ENCODE results near the gene INSYN2A.

INSYN2A gene

GRCh38 chr10:127210936-127211466, 14.6 kb upstream of the INSYN2A start:
- Histone ChIP-seq H3K9ac (ENCODE audit: low read depth, low read length) (no peak overlapping the region), H3K9me3 (ENCODE audit: control insufficient read depth, insufficient read depth, low read length) (no peaks in the 10 kb centered on the region), H3K36me3 (ENCODE audit: insufficient read depth, low read length) (no peaks in the 10 kb centered on the region), H3K4me1 (ENCODE audit: insufficient read depth, low read length) (peaks cover 7% of the 10 kb centered on the region; the same call in 1 of the 2 replicates)

DNA sequence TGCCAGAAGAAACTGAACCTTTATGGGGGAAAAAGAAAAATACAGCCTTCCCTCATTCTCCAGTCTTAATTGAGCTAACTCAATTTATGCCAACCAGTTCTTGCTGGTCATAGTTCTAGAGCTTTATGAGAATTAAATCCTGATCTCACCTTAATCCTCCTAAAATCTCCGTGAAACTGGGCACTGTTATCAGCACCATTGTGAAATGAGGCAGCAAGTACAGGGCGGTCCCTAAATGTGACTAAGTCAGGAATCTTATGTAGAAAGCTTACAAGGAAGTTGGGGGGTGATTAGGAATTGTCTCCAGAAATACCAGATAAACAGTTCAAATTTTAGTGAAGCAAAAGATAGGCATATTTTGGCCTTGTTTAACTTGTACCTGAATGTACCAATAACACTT, 10.7 kb upstream of the INSYN2A start:
- H3K4me1 ChIP-seq (ENCODE audit: insufficient read depth, low read length) = peaks cover 6% of the 10 kb centered on the region; the same call in 1 of the 2 replicates
- no peaks in the 10 kb centered on the region for H3K9me3 ChIP-seq (ENCODE audit: control insufficient read depth, insufficient read depth, low read length)
- no peaks in the 10 kb centered on the region for H3K36me3 ChIP-seq (ENCODE audit: insufficient read depth, low read length)
- H3K9ac ChIP-seq (ENCODE audit: low read depth, low read length) = no peak overlapping the region

DNA sequence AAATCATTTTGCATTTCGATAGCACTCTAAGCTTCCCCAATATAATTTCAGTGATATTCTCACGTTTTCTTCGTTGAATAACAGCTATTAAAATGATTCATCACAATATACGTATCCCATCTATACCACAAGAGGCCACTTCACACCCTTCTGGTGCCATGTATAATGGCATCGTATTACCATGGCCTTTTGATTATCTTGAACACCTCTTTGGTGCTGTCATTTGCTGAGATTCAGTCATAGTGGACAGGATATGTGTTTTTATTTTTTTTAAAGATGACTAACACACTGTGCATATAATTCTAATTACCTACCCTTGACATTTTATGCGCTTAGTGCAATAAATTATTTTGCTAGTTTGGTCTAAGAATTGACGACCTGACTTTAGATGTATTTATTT, 6.7 kb upstream of the INSYN2A start:
- Histone ChIP-seq H3K9ac (ENCODE audit: low read depth, low read length) (no peak overlapping the region), H3K36me3 (ENCODE audit: insufficient read depth, low read length) (no peaks in the 10 kb centered on the region; the same call in 1 of the 2 replicates), H3K9me3 (ENCODE audit: control insufficient read depth, insufficient read depth, low read length) (no peaks in the 10 kb centered on the region), H3K4me1 (ENCODE audit: insufficient read depth, low read length) (no peaks in the 10 kb centered on the region)

DNA sequence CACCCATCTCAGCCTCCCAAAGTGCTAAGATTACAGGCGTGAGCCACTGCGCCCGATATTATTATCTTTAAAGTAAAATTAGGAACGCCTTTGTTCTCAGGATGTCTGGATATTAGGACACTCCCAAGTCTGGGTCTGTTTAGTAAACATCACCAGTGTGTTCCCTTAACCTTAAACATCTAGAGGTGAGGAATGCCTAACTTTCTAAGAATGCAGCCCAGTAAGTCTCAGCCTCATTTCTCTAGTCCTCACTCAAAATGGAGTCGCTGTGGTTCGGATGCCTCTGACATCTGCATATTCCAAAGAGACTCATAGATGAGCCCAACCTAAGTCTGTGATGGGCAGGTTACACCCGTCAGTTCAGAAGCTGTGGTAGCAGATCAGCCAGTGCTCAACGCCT, 4.3 kb upstream of the INSYN2A start:
- Histone ChIP-seq H3K36me3 (ENCODE audit: insufficient read depth, low read length) (no peaks in the 10 kb centered on the region; the same call in 1 of the 2 replicates), H3K4me1 (ENCODE audit: insufficient read depth, low read length) (peaks cover 4% of the 10 kb centered on the region; the same call in 1 of the 2 replicates), H3K9me3 (ENCODE audit: control insufficient read depth, insufficient read depth, low read length) (no peaks in the 10 kb centered on the region), H3K9ac (ENCODE audit: low read depth, low read length) (no peak overlapping the region)

DNA sequence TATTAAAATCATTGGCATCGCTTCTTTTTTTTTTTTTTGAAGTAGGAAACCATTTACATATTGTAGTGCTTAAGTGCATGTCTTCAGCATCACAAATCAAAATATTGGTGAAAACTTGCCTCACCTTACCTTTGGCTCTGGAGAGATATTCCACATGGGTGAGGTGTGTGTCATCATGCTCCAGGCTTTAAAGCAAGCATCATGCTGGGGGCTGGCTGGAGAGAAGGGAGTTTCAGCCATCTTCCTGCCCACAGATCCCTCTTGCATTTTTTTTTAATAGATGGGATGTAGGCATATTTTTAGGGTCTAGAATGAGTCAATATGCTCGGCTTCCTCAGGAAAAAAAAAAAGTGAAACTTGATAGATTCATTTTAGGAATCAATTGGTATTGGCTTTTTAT, 2.3 kb upstream of the INSYN2A start:
- H3K9ac ChIP-seq (ENCODE audit: low read depth, low read length) = no peak overlapping the region
- no peaks in the 10 kb centered on the region; the same call in 1 of the 2 replicates for H3K36me3 ChIP-seq (ENCODE audit: insufficient read depth, low read length)
- no peaks in the 10 kb centered on the region for H3K9me3 ChIP-seq (ENCODE audit: control insufficient read depth, insufficient read depth, low read length)
- H3K4me1 ChIP-seq (ENCODE audit: insufficient read depth, low read length) = peaks cover 4% of the 10 kb centered on the region; the same call in 1 of the 2 replicates

DNA sequence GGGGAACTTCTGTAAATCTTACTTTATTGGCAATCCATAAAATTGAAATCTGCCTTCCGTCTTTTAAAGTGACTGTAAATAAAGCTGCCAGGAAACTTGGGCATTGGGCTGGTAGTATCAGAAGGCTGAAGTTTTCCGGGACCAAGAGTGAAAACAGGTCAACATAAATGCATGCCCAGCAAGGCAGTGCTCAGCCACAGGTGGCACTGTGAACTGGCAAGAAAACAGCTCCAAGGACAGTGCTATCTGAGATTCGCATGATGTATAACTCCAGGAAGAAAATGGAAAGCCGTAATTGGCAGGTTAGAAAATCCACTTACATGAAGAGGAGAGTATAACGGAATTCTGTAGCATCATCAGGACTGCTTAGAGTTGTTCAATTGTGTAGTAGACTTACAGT, 1.9 kb upstream of the INSYN2A start:
- no peaks in the 10 kb centered on the region for H3K9me3 ChIP-seq (ENCODE audit: control insufficient read depth, insufficient read depth, low read length)

GRCh38 chr10:127197154-127197432, 702 bp upstream of the INSYN2A start:
- Histone ChIP-seq H3K4me1 (ENCODE audit: insufficient read depth, low read length) (peaks cover 4% of the 10 kb centered on the region; the same call in 1 of the 2 replicates), H3K9ac (ENCODE audit: low read depth, low read length) (peak overlapping the region; percentile 44; the same call in 1 of the 2 replicates), H3K9me3 (ENCODE audit: control insufficient read depth, insufficient read depth, low read length) (no peaks in the 10 kb centered on the region), H3K36me3 (ENCODE audit: insufficient read depth, low read length) (no peaks in the 10 kb centered on the region; the same call in 1 of the 2 replicates)

More for the DNA sequence above, 1.9 kb upstream of the INSYN2A start:
- H3K36me3 ChIP-seq (ENCODE audit: insufficient read depth, low read length) = no peaks in the 10 kb centered on the region; the same call in 1 of the 2 replicates
- H3K4me1 ChIP-seq (ENCODE audit: insufficient read depth, low read length) = peaks cover 4% of the 10 kb centered on the region; the same call in 1 of the 2 replicates
- no peak overlapping the region for H3K9ac ChIP-seq (ENCODE audit: low read depth, low read length)

DNA sequence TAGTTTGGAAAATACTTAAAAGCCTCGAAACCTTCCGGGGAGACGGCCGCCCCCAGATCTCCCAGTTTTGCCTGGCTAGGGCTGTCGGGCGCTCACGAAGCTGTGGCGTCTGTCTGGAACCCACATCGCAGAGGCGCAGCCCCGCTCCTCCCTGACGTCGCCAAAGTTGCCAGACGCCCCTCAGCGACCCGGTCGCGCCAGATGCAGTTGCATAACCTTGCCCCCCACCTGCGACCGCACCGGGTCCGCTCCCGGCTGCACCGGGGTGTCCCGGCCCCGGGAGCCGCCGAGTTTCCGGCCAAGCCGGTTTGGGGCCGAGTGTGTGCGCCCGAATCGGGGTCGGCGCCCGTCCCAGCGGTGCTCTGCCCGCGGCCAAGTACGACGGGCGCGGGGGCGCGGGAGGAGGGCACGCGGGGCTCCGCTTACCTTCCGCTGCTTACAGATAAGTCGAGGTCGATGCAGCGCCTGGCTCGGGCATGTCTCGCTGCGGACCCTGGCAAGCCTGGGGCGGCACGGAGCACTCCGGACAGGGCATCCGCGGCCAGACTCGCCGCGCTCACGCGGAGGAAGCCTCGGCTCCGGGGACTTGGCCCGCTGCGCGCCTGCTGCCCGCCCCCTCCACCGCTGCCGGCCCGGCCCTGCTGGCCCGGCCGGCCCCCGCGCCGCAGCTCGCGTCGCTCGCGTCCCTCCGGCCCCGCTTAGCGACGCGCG, 665 bp downstream of the INSYN2A start:
- peak overlapping the region; percentile 56 for H3K9ac ChIP-seq (ENCODE audit: low read depth, low read length)
- H3K36me3 ChIP-seq (ENCODE audit: insufficient read depth, low read length) = no peaks in the 10 kb centered on the region; the same call in 1 of the 2 replicates
- H3K4me1 ChIP-seq (ENCODE audit: insufficient read depth, low read length) = peaks cover 4% of the 10 kb centered on the region; the same call in 1 of the 2 replicates
- no peaks in the 10 kb centered on the region for H3K9me3 ChIP-seq (ENCODE audit: control insufficient read depth, insufficient read depth, low read length)

DNA sequence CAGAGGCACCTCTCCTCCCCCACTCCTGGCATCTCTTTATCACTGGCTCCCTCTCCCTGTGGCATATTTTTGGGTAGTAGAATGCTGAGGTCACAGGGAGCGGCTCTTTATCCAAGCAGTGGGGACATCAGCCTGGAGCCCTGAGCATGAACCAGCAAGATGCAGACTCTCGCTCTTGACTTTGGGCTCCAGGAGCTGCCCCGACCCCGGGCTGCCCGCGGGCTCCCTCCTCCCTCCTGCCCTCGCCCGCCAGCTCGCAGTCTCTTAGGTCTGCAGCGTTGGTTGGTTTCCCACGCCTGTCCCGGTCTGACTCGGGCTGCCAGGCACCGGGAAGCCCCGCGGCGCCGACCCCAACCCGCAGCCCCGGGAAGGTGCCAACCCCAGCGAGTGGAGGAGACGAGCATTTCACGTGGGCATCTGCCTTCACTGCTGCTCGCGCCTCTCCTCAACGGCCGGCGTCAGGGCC, 1.3 kb downstream of the INSYN2A start:
- peaks cover 4% of the 10 kb centered on the region; the same call in 1 of the 2 replicates for H3K4me1 ChIP-seq (ENCODE audit: insufficient read depth, low read length)
- no peaks in the 10 kb centered on the region for H3K9me3 ChIP-seq (ENCODE audit: control insufficient read depth, insufficient read depth, low read length)
- H3K36me3 ChIP-seq (ENCODE audit: insufficient read depth, low read length) = no peaks in the 10 kb centered on the region; the same call in 1 of the 2 replicates
- H3K9ac ChIP-seq (ENCODE audit: low read depth, low read length) = peak overlapping the region; percentile 56

- H3K36me3 ChIP-seq (ENCODE audit: insufficient read depth, low read length) = no peaks in the 10 kb centered on the region
- peak overlapping the region; percentile 56 for H3K9ac ChIP-seq (ENCODE audit: low read depth, low read length)
- H3K9me3 ChIP-seq (ENCODE audit: control insufficient read depth, insufficient read depth, low read length) = no peaks in the 10 kb centered on the region
- peaks cover 4% of the 10 kb centered on the region; the same call in 1 of the 2 replicates for H3K4me1 ChIP-seq (ENCODE audit: insufficient read depth, low read length)
These were observed 1.8 kb downstream of the INSYN2A start for GRCh38 chr10:127194599-127194998.

DNA sequence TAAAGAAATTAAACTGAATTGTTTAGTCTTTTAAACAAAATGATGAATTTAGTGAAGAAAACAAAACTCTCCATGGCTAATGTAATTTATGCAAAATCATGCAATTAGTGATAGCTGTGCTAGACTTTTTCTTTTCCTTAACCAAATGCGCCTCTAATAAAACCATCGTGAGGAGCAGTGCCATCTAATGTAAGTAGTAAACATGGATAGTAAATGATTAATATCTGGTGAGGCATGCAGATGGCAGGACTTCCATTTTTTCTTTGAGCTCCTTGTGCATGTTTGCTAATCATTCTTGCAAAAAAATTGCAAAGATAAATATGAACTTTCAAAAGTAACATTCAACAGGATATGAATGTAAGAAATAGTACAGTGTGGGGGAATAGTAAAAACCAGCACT, 2.3 kb downstream of the INSYN2A start:
- no peaks in the 10 kb centered on the region for H3K36me3 ChIP-seq (ENCODE audit: insufficient read depth, low read length)
- no peak overlapping the region; the same call in 1 of the 2 replicates for H3K9ac ChIP-seq (ENCODE audit: low read depth, low read length)
- no peaks in the 10 kb centered on the region for H3K9me3 ChIP-seq (ENCODE audit: control insufficient read depth, insufficient read depth, low read length)
- peaks cover 4% of the 10 kb centered on the region; the same call in 1 of the 2 replicates for H3K4me1 ChIP-seq (ENCODE audit: insufficient read depth, low read length)

GRCh38 chr10:127193125-127193524, 3.3 kb downstream of the INSYN2A start:
- no peaks in the 10 kb centered on the region for H3K9me3 ChIP-seq (ENCODE audit: control insufficient read depth, insufficient read depth, low read length)
- no peaks in the 10 kb centered on the region for H3K36me3 ChIP-seq (ENCODE audit: insufficient read depth, low read length)
- H3K9ac ChIP-seq (ENCODE audit: low read depth, low read length) = no peak overlapping the region
- H3K4me1 ChIP-seq (ENCODE audit: insufficient read depth, low read length) = peaks cover 4% of the 10 kb centered on the region; the same call in 1 of the 2 replicates

- H3K36me3 ChIP-seq (ENCODE audit: insufficient read depth, low read length) = no peaks in the 10 kb centered on the region
- H3K4me1 ChIP-seq (ENCODE audit: insufficient read depth, low read length) = no peaks in the 10 kb centered on the region
- no peaks in the 10 kb centered on the region for H3K9me3 ChIP-seq (ENCODE audit: control insufficient read depth, insufficient read depth, low read length)
- H3K9ac ChIP-seq (ENCODE audit: low read depth, low read length) = no peak overlapping the region
These were observed 6.0 kb downstream of the INSYN2A start for GRCh38 chr10:127190427-127190826.

DNA sequence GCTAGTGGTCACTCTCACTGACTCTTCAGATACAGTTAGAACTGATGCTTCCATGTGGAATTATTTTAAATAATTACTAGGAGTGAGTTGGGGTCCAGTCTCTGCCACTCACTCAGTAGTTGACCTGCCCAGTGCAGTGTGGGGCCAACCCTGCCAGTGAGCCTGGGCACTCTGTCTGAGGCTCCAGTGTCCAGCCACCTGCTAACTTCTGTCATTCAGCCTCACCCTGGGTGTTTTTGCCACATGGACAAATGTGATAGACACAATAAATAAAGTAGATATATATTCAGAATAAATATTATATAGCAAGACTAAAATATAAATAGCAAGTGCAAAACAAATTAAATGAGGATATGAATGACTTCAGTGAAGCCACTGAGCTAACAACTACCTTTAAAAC, 7.2 kb downstream of the INSYN2A start:
- Histone ChIP-seq H3K9ac (ENCODE audit: low read depth, low read length) (no peak overlapping the region), H3K9me3 (ENCODE audit: control insufficient read depth, insufficient read depth, low read length) (no peaks in the 10 kb centered on the region), H3K4me1 (ENCODE audit: insufficient read depth, low read length) (no peaks in the 10 kb centered on the region), H3K36me3 (ENCODE audit: insufficient read depth, low read length) (no peaks in the 10 kb centered on the region)

GRCh38 chr10:127186813-127187212, 9.6 kb downstream of the INSYN2A start:
- Histone ChIP-seq H3K36me3 (ENCODE audit: insufficient read depth, low read length) (no peaks in the 10 kb centered on the region), H3K9ac (ENCODE audit: low read depth, low read length) (no peak overlapping the region), H3K4me1 (ENCODE audit: insufficient read depth, low read length) (no peaks in the 10 kb centered on the region), H3K9me3 (ENCODE audit: control insufficient read depth, insufficient read depth, low read length) (no peaks in the 10 kb centered on the region)
